Liver (tissue), 9 donors: ENCODE data around the gene EXOC3L1. TPM values are rescaled to one million over a fixed set of nuclear protein-coding genes. Genes with fewer than 3 reads are reported as not detected.

Experiments used
- DNase-seq: peaks from one replicate; pipeline ENCODE4 v3.0.0-alpha.2; 2017; ENCODE audit warnings: low spot score
- H3K27ac ChIP-seq, 2 donors: one replicate each; pipeline ENCODE4 v1.7.0; 2013; ENCODE audit warnings: inconsistent platforms in 2 of 2, low read length in 2 of 2, control low read depth in 1 of 2, low read depth in 1 of 2, mild to moderate bottlenecking in 1 of 2
- H3K27me3 ChIP-seq, 4 donors: one replicate each; pipeline versions ENCODE4 v1.6.1 to v1.7.0; 2013; ENCODE audit warnings: low read length in 3 of 4, inconsistent platforms in 1 of 4, mild to moderate bottlenecking in 1 of 4, moderate library complexity in 1 of 4; ENCODE audit not compliant: control insufficient read depth in 4 of 4, insufficient read depth in 4 of 4
- H3K36me3 ChIP-seq, 4 donors: one replicate each; pipeline versions ENCODE4 v1.6.1 to v1.7.0; 2013; ENCODE audit warnings: low read length in 3 of 4, mild to moderate bottlenecking in 3 of 4, low read depth in 1 of 4, moderate library complexity in 1 of 4; ENCODE audit not compliant: control insufficient read depth in 4 of 4, insufficient read depth in 3 of 4
- H3K4me1 ChIP-seq, 4 donors: one replicate each; pipeline versions ENCODE4 v1.6.1 to v1.7.0; 2013; ENCODE audit warnings: low read length in 3 of 4, mild to moderate bottlenecking in 3 of 4, moderate library complexity in 1 of 4; ENCODE audit not compliant: control insufficient read depth in 4 of 4, insufficient read depth in 4 of 4
- H3K4me3 ChIP-seq, 3 donors: one replicate each; pipeline versions ENCODE4 v1.6.1 to v1.7.0; 2013; ENCODE audit warnings: low read length in 3 of 3, control low read depth in 1 of 3, low read depth in 1 of 3, mild to moderate bottlenecking in 1 of 3
- H3K9ac ChIP-seq, 2 donors: one replicate each; pipeline ENCODE4 v1.7.0; 2013; ENCODE audit warnings: low read length in 2 of 2, mild to moderate bottlenecking in 2 of 2, moderate library complexity in 2 of 2, control low read depth in 1 of 2, low read depth in 1 of 2
- H3K9me3 ChIP-seq, 4 donors: one replicate each; pipeline versions ENCODE4 v1.6.1 to v1.7.0; 2013; ENCODE audit warnings: low read length in 3 of 4; ENCODE audit not compliant: control insufficient read depth in 4 of 4
- ATF3 ChIP-seq: IDR thresholded peaks from 2 replicates; pipeline ENCODE4 v1.6.1; 2016; ENCODE audit warnings: antibody characterized with exemption
- CTCF ChIP-seq: fragments of 150-350 bp; IDR thresholded peaks from 2 replicates; pipeline ENCODE4 v1.5.1; 2017; ENCODE audit warnings: improper control_type of control experiment, low read depth, low read length; ENCODE audit not compliant: missing input control
- EGR1 ChIP-seq, 2 donors: IDR thresholded peaks; 2 replicates each; pipeline ENCODE4 v1.6.1; 2016 to 2018; ENCODE audit warnings: antibody characterized with exemption in 2 of 2, low read depth in 2 of 2
- FOXA1 ChIP-seq: IDR thresholded peaks from 2 replicates; pipeline ENCODE4 v1.6.1; 2016; ENCODE audit warnings: antibody characterized with exemption
- FOXA2 ChIP-seq: IDR thresholded peaks from 2 replicates; pipeline ENCODE4 v1.6.1; 2016; ENCODE audit warnings: antibody characterized with exemption
- GABPA ChIP-seq, 2 donors: IDR thresholded peaks in 1 of 2; conservative IDR thresholded peaks in 1 of 2; 2 replicates each; pipeline ENCODE4 v1.6.1; 2016; ENCODE audit warnings: antibody characterized with exemption in 2 of 2, mild to moderate bottlenecking in 1 of 2, moderate library complexity in 1 of 2
- HNF4A ChIP-seq, 2 donors: conservative IDR thresholded peaks; 2 replicates each; pipeline ENCODE4 v1.6.1; 2016; ENCODE audit warnings: antibody characterized with exemption in 2 of 2, mild to moderate bottlenecking in 2 of 2
- HNF4G ChIP-seq: IDR thresholded peaks from 2 replicates; pipeline ENCODE4 v1.6.1; 2016; ENCODE audit warnings: antibody characterized with exemption
- JUND ChIP-seq, 2 donors: IDR thresholded peaks; 2 replicates each; pipeline ENCODE4 v1.6.1; 2016; ENCODE audit warnings: antibody characterized with exemption in 2 of 2
- MAX ChIP-seq: IDR thresholded peaks from 2 replicates; pipeline ENCODE4 v1.6.1; 2016; ENCODE audit warnings: antibody characterized with exemption
- NR2F2 ChIP-seq: IDR thresholded peaks from 2 replicates; pipeline ENCODE4 v1.6.1; 2016; ENCODE audit warnings: antibody characterized with exemption
- RAD21 ChIP-seq, 2 donors: IDR thresholded peaks; 2 replicates each; pipeline ENCODE4 v1.6.1; 2016; ENCODE audit warnings: antibody characterized with exemption in 2 of 2, mild to moderate bottlenecking in 2 of 2
- REST ChIP-seq: IDR thresholded peaks from 2 replicates; pipeline ENCODE4 v1.6.1; 2016; ENCODE audit warnings: antibody characterized with exemption, mild to moderate bottlenecking
- RXRA ChIP-seq, 2 donors: IDR thresholded peaks; 2 replicates each; pipeline ENCODE4 v1.6.1; 2017 to 2018; ENCODE audit warnings: antibody characterized with exemption in 2 of 2, mild to moderate bottlenecking in 1 of 2
- SP1 ChIP-seq: IDR thresholded peaks from 2 replicates; pipeline ENCODE4 v1.6.1; 2018; ENCODE audit warnings: antibody characterized with exemption, mild to moderate bottlenecking
- TAF1 ChIP-seq: conservative IDR thresholded peaks from 2 replicates; pipeline ENCODE4 v1.6.1; 2016; ENCODE audit warnings: antibody characterized with exemption, mild to moderate bottlenecking
- YY1 ChIP-seq: IDR thresholded peaks from 2 replicates; pipeline ENCODE4 v1.6.1; 2016; ENCODE audit warnings: antibody characterized with exemption, mild to moderate bottlenecking
- ZBTB33 ChIP-seq: IDR thresholded peaks from 2 replicates; pipeline ENCODE4 v1.6.1; 2016; ENCODE audit warnings: antibody characterized with exemption
- WGBS: extraction: QIAGEN DNeasy Blood & Tissue Kit; methylation state at CpG from one replicate; pipeline ENCODE4 v1.1.7; 2013; 5-methylcytosine and 5-hydroxymethylcytosine counted together
- polyA plus RNA-seq, 2 donors: library from polyadenylated mRNA; stranded (reverse) in 1 of 2; unstranded in 1 of 2; fragments of 200-250 nt in 1 of 2; fragments of >200 nt in 1 of 2; fragmentation: Nextera tagmentation in 1 of 2; extraction: Ambion mirVana in 1 of 2; gene quantifications; one replicate each; pipeline versions ENCODE4 v1.2.1 to v1.2.3, GENCODE V29; 2013 to 2015
- total RNA-seq, 2 donors: library from RNA; depleted of rRNA; stranded (reverse); fragments of >200 nt; gene quantifications; one replicate each; pipeline ENCODE4 v1.2.3, GENCODE V29; 2014
- donor health status: healthy.
- donor health status: healthy.
- donor health status: healthy.
- donor health status: healthy.
- donor health status: healthy.

The EXOC3L1 gene
- total and polyA plus RNA-seq, 4 donors, result 1.1 to 3.7 (median 2.8) TPM

GRCh38 chr16:67194260-67194659 is 4.3 kb upstream of the EXOC3L1 start:
- no peak overlapping the region for H3K4me3 ChIP-seq
- no peak overlapping the region for H3K27ac ChIP-seq
- 85% methylated on average over 6 of the region's 6 CpGs for WGBS
- H3K4me1 ChIP-seq, result peaks cover 8 to 38% (median 26%) of the 10 kb centered on the region in 4 donors
- H3K9me3 ChIP-seq, result no peaks in the 10 kb centered on the region
- DNase-seq, result peak; percentile 84
- no peak for TF ChIP-seq FOXA1
- no peak for TF ChIP-seq NR2F2
- TF ChIP-seq SP1, result no peak
- no peak for TF ChIP-seq JUND (IDR thresholded peaks at IDR 0.05)
- no peak for TF ChIP-seq YY1
- TF ChIP-seq RAD21 (IDR thresholded peaks at IDR 0.05), result no peak
- TF ChIP-seq TAF1, result no peak
- no peak for TF ChIP-seq ZBTB33
- TF ChIP-seq RXRA (IDR thresholded peaks at IDR 0.05), result no peak
- TF ChIP-seq MAX, result no peak
- TF ChIP-seq EGR1 (IDR thresholded peaks at IDR 0.05; ENCODE audit: low read depth in 2 of 2), result no peak
- TF ChIP-seq HNF4A (conservative IDR thresholded peaks at IDR 0.05), result no peak
- no peak for TF ChIP-seq CTCF
- TF ChIP-seq HNF4G, result no peak
- no peak for TF ChIP-seq ATF3
- H3K27me3 ChIP-seq, result no peaks in the 10 kb centered on the region
- H3K9ac ChIP-seq, result no peak overlapping the region
- peaks cover 11 to 42% (median 27%) of the 10 kb centered on the region in 4 donors for H3K36me3 ChIP-seq

- DNase-seq, result no peak
- H3K27ac ChIP-seq, result no peak overlapping the region
- peaks cover 11 to 42% (median 27%) of the 10 kb centered on the region in 4 donors for H3K36me3 ChIP-seq
- no peaks in the 10 kb centered on the region for H3K27me3 ChIP-seq
- peak overlapping the region in 1 of 3 donors; percentile 88 for H3K4me3 ChIP-seq
- H3K4me1 ChIP-seq, result peaks cover 8 to 31% (median 25%) of the 10 kb centered on the region in 4 donors
- no peak for TF ChIP-seq HNF4G
- TF ChIP-seq HNF4A (conservative IDR thresholded peaks at IDR 0.05), result no peak
- TF ChIP-seq RAD21 (IDR thresholded peaks at IDR 0.05), result no peak
- TF ChIP-seq REST, result no peak
- no peak for TF ChIP-seq GABPA (IDR thresholded peaks at IDR 0.05 in 1 of 2, conservative IDR thresholded peaks at IDR 0.05 in 1 of 2)
- no peak for TF ChIP-seq NR2F2
- no peak for TF ChIP-seq MAX
- no peak for TF ChIP-seq YY1
- no peak for TF ChIP-seq FOXA2
- TF ChIP-seq FOXA1, result no peak
- TF ChIP-seq ATF3, result no peak
- peak overlapping the region in 1 of 2 donors; percentile 96 for H3K9ac ChIP-seq
- no peaks in the 10 kb centered on the region for H3K9me3 ChIP-seq
Measured at GRCh38 chr16:67193536-67193935, 3.6 kb upstream of the EXOC3L1 start.
